ENCODE measurements around the gene DHH.

Gene DHH

DNA sequence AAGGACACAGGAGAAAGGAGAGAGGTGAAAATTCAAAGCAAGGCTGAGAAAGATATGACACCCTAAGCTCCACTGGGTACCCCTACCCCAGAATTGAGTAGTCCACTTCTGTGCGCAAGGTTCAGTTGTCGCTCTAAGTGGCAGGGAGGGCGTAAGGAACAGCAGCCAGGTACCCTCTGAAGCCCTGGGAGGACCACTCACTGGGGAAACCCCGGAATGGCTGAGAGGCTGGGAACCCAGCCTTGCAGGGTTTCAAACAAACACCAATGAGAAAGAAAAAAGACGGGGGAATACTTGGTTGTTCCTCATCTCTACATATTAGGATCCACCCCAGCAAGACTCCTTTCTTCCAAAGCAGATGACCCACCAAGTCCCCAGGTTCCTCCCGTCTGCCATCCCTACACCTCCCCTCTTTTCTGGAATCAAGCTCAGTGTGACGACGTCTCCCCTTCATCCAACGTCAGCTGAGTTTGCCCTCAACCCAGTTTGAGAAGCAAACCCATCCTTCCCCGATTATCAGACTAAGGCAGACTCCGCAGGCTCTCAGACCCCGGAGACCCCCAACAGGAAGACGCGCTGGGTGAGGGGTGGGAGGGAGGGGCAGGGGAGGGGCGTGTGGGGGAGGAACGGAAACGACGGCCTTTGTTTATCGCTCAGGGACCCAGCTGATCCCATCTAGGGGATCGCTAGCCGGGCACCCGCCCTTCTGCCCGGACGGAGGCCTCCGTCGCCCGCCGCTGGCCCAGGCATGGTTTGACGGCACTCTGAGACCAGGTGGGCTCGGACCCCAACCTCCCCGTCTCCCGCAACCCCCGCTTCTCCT is 15.3 kb upstream of the DHH start:
- no peak for DNase-seq (ENCODE audit: low spot score)

DNA sequence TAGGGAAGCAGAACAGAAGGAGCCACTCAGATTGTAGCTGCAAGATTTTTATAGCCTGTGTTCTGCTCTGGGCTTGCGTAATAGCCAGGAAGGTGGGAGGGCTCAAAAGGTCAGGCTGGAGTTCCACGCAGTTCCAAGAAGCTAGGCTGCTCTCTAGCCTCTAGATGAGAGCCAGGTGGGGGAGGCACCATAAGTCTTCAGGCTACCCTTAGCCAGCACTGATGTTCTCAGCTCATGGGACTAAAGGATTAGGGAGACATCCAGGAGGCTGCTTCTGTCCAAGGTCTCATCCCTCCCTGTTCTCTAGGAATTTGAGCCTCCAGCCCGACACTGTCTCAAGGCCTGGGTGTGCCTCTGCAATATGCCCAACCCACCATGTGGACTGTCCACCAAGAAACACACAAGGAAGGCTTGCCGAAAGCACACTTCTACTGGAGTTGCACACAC is 14.4 kb upstream of the DHH start:
- DNase-seq (ENCODE audit: low spot score): peak; percentile 56

DNA sequence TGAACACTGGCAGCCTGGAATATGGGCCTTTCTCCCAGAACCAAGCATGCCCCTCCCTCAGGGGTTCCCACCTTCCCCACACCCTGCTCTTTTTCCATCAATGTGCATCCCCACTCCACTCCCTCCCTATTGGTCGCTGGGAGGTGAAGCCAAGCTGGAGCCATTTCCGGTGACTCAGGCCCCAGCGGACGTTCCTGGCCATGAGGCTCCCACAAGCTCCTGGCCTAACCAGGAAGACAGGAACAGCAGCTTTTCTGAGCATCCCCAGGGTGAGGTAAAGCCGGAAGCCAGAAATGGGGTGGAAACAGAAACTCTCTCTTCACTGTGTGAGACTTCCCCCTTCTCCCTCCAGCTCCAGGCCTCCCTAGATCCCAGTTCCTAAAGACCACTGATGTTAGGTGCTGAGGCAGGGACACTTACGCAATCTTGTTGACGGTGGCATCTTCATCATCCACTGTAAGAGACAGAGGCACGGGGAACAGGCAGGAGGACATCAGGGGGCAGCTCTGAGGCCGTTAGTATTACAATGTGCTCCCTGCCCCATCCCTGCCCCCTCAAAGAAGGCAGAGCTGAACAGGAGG is 11.0 kb upstream of the DHH start:
- DNase-seq (ENCODE audit: low spot score): no peak

DNA sequence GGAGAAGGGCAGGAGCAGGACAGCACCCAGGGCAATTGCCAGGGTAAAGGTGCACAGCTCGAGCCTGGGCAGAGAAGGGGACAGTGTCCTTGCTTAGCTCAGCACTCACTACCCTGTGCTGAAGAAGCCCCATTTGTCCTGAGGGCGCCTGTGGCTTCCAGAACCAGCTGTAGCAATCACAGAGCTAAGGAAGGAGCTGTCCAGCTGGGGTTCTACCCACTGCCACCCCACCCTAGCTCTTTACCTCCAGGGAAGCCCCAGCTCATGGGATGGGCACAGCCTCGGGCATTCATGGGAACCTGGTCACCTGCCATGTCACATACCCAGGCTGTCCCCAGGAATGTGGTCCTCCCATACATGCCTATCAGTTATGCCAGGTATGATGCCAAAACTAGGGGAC is 10.2 kb upstream of the DHH start:
- no peak for DNase-seq (ENCODE audit: low spot score)

DNA sequence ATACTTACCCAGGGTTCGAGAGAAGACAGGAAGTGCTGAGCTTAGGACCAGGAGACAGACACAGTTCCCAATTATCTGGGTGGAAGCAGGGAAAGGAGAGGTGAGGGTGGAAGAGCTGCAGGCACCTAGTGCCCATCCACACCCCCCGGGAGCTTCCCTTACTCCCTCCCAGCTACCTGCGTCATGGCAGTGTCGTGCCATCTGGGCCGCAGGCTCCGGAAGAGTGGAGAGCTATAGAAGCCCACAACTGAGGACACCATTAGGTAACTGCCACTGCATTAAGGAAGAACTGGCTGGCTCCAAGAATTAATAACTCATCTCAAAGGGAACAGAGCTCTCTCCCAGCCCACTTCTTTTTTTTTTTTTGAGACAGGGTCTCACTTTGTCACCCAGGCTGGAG is 5.8 kb upstream of the DHH start:
- DNase-seq (ENCODE audit: low spot score): no peak

DNA sequence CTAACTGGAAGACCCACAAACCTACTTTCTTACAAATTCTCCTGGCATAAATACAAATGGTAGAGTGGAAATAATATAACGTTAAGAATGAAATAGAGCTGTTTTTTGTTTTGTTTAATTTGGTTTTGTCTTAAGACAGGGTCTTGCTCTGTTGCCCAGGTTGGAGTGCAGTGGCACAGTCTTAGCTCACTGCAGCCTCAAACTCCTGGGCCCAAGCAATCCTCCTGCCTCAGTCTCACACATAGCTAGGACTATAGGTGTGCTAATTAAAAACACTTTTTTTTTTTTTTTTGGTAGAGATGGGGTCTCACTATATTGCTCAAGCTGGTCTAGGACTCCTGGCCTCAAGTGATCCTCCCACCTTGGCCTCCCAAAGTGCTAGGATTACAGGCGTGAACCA is 4.1 kb upstream of the DHH start:
- no peak for DNase-seq (ENCODE audit: low spot score)

DNA sequence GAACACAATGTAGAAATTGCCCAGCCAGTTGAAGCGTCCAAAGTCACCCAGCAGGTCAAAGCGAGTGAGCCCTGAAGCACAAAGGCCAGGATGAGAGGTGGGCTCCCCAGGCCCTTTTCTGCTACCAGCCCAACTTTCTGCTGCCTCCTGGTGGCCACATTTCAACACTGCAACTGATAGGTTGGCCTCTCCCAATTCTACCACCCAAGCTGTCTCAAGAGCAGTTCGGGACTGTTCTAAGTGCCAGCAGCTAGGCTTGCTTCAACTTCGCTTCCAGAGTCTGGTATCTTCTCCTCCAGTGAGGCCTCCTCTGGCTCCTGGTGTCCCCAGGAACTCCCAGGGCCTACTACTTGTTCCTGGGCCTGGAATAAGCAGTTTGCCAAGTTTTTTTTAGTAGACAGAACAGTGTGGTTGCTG is 3.4 kb upstream of the DHH start:
- DNase-seq (ENCODE audit: low spot score): peak; percentile 56

DNA sequence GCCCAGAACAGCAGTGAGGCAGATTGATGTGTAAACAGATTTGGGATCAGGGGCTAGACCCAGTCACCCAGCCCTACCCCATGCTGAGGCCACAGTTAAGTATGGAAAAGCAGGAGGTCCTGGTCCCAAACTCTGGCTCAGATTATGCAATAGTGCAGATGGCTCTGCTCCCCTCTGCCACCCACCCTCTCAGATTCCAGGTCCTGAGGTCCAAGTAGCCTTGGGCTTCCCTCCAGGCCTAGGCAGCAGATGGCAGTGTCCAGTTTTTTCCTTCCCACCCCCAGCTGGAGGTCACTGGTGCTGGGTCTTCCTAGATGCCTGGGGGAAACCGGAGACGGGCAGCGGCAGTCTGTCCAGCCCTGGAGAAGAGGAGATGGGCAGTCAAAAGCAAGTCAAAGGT is 2.8 kb upstream of the DHH start:
- DNase-seq (ENCODE audit: low spot score): no peak

DNA sequence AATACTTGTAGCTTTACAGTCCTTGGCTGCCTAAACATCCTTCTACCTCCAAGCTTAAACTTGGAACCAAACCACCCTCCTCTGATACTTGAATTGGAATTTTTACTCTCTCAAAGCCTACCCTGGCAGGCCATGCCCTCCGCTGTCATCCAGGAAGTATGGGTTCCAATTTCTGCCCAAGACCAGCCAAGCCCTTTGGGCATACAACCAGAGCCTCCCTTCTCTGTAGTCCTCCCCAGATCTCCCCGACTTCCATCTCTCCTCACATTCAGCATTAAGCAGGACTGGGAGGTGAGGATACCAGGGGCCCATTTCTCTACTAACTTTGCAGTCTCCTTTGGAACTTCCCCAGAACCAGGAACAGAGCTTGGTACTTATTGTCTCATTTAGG is 369 bp upstream of the DHH start:
- no peak for DNase-seq (ENCODE audit: low spot score)

DNA sequence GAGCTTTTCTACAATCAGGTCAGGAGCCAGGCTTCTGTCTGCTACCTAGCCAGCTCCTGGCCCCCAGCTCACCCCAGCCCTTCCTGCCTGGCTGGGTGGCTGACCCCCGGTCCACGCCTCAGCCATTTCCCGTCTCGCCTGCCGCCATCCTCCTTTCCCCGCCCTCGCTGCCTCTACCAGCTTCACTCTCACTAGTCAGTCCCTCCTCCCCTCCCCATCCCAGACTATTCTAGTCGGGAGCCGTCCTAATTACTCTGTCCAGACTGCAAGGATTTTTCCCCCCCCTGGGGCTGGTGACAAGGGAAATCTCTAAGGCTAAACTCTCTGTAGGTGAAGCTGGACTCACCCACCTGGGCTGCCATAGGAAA is 825 bp downstream of the DHH start:
- no peak for DNase-seq (ENCODE audit: low spot score)

DNA sequence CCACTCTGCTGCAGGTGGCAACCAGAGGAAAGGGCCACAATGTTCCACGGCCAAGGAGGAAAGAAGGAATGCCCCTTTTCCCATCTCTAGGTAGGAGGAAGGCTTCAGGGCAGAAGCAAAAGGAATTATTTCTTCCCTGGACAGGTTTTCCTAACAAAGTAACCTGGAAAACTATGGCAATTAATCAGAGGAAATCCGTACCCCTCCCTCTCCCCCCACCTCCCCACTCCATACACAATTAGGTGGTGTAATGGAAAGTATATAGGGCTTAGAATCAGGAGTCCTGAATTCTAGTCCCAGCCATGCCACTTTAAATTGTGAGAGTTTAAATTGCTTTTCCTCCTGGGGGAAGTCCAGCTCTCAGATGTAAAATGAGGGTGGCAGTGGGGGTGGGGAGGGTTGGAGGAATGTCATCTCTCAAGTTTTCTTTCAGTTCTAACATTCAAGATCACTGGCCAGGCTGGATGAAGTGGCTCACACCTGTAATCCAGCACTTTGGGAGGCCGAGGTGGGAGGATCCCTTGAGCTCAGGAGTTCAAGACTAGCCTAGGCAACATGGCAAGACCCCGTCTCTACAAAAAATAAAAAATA is 1.7 kb downstream of the DHH start:
- no peak for DNase-seq (ENCODE audit: low spot score)

DNA sequence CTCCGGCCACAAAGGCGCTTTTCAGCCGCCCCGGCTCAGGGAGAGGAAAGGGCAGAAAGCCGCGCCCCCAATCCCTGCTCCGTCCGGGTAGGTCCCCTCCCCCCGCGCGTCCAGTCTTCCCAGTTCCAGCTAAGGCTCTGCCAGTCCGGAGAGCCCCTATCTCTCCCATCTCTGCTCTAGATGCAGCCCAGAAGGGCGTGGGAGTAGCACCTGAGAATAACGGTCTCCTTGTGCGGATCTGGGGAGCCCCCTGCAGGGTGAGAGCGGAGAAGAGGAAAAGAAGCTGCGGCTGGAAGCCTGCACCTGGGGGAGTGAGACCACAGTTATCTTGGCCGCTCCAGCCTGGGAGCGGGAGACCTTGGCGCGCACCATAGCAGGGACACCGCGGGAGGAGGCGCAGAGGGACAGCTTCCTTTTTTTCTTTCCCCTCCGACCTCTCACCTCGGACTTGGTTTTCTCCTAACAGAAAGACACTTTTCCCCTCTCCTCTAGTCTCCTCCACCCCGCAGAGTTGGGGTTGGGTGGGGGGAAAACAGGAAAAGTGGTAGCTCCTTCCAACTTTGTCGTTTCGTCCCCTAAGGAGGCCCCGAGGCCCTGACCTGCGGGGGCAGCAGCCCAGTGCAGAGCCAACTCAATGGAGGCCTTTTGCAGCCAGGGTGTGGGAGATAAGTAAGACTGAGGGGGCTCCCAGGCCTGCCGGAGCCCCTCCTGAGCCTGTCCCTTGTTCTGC is 2.4 kb downstream of the DHH start:
- peak; percentile 40 for DNase-seq (ENCODE audit: low spot score)

DNA sequence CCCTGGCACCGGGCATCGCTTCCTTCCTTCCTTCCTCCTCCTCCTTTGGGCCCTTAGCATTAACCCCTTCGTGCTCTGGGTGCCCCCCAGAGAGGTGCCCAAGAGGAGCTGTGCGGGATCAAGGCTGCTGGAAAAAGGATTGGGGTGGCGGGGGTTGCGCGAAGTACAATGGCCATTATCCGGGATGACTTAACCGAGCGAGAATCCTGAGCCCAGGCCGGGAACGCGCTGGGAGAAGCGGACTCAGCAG is 2.8 kb downstream of the DHH start:
- no peak for DNase-seq (ENCODE audit: low spot score)

DNA sequence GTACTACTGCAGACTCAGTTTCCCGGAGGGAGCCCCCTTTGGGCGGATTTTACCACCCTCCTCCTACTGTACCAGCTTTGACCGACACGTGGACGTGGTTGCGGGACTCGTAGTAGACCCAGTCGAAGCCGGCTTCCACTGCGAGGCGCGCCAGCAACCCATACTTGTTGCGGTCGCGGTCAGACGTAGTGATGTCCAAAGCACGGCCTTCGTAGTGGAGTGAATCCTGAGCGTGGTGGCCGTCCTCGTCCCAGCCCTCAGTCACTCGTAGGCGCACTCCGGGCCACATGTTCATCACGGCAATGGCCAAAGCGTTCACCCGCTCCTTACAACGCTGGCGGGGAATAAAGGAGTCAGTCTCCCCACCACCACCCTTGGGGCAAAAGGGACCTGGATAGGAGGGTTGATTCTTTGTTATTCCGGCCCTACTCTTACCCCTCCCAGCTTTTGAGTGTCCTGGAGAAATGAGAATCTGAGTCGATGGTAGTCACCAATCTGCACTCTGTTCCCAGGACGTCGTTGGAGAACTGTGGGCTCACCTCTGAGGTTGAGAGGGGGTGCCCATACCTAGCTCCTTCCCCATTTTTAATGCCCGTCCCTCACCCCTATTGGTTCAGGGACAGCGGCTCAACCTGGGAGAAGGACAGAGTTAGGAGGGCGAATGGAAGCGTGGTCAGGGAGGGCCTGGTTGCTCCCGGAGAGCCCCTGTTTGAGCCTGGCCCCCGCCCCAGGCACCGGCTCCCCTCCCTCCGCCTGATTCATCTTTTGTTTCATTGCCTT is 3.4 kb downstream of the DHH start:
- DNase-seq (ENCODE audit: low spot score): no peak

DNA sequence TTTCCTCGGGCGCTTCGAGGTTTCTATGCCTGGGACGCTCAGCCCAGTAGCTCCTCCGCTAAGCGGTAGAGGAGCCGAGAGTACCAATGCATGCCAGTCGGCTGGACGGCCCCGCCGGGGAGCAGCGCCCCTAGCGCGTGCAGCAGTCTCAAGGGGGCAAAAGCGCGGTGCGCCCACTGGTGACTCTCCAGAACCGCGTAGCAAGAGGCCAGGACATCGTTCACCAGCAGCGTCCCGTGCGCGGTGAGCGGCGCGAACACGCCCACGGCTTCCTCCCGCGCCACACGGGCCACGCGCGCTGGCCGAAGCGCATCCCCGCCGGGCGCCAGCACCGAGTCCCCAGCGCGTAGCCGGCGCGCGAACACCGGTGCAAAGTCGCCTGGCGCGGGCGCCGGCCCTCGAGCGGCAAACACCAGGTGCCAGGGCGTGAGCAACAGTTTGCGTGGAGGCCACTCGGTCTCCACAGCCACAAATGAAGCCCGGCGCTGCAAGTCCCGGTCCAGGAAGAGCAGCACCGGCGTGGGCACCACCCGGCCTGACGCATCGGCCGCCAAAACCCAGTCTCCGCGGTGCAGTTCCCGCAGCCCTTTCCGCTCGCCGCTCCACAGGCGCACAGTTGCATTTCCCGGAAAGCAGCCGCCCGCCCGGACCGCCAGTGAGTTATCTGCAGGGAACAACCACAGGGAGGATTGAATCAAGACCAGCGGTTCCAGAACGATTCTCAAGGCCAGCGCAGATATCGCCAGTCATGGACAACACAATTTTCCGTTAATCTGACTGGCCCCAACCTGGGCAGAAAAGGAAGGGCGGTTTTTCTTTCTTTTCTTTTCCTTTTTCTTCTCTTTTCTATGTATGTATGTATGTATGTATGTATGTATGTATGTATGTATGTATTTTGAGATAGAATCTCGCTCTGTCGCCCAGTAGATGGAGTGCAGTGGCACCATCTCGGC is 4.5 kb downstream of the DHH start:
- no peak for DNase-seq (ENCODE audit: low spot score)

DNA sequence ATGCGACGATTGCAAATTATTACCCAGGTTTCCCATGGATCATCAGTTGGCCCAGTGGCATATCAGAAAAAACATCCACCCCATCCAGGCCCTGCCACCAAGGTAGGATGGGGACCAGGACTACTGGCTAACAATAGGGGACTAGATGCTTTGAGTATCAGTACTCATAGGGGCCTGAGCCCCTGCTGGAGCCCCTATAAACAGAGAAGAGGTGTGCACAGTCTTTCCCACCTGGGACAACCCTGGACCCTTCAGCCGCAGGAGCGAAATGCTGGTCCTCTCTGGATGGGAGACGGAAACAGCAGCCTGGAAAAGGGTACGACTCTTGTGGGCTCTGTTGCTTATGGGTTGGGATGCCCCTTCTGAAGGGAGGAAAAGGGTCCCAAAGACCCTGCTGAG is 5.7 kb downstream of the DHH start:
- DNase-seq (ENCODE audit: low spot score): no peak

DNA sequence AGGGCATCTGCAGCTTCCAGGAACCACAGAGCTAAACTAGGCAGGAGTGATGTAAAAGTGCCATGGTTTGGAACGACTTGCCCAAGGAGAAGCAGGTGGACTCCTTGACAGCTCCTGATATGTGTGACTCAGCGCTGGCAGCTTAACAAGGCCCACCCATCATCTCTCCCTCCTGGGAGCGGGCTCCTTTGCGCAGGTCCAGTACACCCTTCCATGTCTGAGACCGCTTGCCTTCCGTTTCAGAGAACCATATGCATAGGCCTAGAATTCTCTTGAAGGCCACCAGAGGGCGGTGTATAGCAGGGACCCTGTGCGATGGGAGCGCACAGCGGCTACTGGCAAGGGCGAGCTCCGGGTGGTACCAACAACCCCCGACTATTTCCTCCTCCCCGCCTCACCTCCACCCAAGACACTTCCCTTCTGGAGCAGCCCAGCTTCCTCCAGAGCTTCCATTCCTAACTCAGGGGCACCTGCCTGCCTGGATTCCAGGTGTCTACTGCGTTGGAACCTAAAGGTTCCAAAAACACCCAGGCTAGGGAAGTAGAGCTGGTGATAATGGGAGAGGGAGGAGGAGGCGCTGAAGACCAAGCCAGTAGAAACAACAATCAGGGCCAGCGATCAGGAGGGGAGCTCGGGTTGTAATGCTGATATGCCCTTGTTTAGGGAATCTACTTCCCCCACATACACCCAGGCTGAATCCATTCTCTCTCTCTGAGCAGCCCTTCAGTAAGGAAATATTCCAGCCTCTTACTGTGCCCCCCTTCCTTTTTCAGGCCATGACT is 6.3 kb downstream of the DHH start:
- DNase-seq (ENCODE audit: low spot score): peak; percentile 91

DNA sequence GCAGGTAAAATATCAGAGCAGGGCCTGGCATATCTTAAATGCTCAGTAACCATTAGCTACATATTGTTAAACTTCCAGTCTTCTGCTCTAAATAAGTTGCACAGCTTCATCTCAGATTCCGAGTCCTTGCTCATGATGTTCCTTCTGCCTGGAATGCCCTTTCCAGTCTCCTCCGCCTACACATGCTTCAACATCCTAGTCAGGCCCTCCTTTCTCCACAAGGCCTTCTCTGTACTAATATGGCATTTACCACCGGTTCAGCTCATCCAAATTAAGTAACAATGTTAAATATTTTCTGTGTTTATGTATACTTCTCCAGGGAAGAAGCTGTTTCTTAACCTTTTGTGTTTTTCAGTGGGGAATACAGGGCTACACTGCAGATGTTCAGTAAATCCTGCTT is 8.5 kb downstream of the DHH start:
- no peak for DNase-seq (ENCODE audit: low spot score)

DNA sequence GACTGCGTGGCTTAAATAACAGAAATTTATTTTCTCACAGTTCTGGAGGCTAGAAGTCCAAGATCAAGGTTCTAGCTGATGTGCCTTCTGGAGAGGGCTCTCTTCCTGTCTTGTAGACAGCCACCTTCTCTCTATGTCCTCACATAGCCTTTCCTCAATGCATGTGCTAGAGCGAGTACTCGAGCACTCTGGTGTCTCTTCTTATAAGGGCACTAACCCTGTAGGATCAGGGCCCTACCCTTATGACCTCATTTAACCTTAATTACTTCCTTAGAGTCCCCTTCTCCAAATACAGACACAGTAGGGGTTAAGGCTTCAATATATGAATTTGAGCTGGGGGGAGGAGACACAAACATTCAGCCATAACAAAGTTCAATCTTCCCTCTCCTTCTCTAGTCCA is 10.2 kb downstream of the DHH start:
- DNase-seq (ENCODE audit: low spot score): no peak

DNA sequence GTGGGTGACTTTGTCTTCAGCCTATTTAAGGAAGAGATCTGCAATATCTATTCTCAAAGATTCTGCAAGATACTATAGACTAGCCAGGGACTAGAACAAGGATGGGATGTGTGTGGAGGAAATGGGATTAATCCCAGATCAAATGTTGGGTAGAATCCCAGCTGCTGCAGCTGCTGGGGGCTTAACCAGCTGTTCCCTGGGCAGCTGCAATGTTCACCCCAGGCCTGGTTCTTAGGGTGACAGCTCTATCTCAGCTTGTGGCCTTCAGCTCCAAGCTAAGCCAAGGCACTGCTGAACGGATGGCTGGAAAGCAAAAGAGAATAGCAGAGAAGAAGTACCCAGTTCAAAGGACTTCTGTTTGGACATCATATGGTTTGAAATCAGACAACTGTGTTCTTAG is 14.8 kb downstream of the DHH start:
- DNase-seq (ENCODE audit: low spot score): no peak

DNA sequence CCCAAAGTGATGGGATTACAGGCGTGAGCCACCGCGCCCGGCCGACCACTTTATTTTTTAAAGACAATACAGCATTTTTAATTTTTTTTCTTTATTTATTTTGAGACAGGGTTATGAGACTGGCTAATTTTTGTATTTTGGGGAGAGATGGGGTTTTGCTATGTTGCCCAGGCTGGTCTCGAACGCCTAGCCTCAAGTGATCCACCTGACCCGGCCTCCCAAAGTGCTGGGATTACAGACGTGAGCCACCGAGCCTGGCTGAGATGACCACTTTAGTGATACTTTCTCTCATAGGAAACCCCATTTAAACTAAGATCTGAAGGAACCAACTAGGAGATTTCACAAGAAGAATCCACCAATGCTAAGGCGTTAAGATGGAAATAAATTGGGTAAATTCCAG is 23.6 kb downstream of the DHH start:
- DNase-seq (ENCODE audit: low spot score): no peak

All from pons (tissue), 1 donor.